ENCODE results near the gene RTP5.

- TF ChIP-seq CTCF (IDR thresholded peaks at IDR 0.05) (no peak), EP300 (IDR thresholded peaks at IDR 0.05) (no peak)
Measured at GRCh38 chr2:241870611-241871537, 1.3 kb downstream of the RTP5 start.
